ENCODE data around the gene TEP1. TPM values are rescaled to one million over a fixed set of nuclear protein-coding genes. Genes with fewer than 3 reads are reported as not detected.

The TEP1 gene
- total and polyA plus RNA-seq, 2 donors (not counting 1 experiment from before 2014, with no cell fraction given) = 10.5 to 21.6 TPM

DNA sequence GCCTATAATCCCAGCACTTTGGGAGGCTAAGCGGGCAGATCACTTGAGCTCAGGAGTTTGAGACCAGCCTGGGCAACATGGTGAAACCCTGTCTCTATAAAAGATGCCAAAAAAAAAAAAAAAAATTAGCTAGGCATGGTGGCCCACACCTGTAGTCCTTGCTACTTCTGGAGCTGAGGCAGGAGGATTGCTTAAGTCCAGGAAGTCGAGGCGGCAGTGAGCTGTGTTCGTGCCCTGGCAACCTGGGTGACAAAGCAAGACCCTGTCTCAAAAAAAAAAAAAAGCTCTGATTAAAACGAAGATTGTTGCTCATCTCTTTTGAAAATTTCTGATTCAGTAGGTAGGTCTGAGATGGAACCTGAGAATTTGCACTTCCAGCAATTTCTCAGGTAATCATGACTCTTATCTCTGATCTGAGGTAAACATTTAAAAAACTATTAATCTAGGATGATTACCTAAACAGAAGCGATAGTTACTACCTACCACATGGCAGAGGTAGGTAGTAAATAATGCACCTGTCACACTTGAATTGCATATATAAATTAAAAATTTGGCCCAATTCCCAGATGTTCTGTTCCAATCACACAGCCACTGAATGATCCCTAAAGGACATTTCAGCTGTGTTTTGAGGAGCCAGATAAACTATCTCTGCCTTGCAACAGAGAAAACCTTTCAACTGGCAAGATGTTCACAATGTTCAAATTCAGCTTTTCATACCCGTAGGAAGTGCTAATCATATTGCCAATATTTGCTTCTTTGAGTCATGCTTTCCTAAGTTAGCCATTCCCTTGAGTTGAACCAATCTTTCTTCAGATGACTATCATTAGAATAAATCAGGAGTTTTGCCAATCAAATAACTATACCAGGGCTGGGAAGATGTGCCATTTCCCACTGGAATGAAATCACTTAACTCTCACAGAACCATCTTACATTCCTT is 4.2 kb upstream of the TEP1 start:
- Histone ChIP-seq H3K27ac (ENCODE audit: insufficient read depth, low read length) (no peak overlapping the region), H2AFZ (ENCODE audit: low read length) (no peak overlapping the region), H3K27me3 (ENCODE audit: control insufficient read depth, insufficient read depth, low read length) (no peaks in the 10 kb centered on the region), H3K79me2 (ENCODE audit: control insufficient read depth, insufficient read depth, low read length) (no peaks in the 10 kb centered on the region), H4K20me1 (ENCODE audit: control insufficient read depth, extremely low read depth, insufficient read depth, low read length) (no peaks in the 10 kb centered on the region), H3K9me3 (ENCODE audit: control insufficient read depth, insufficient read depth, low read depth, low read length) (no peaks in the 10 kb centered on the region), H3K4me1 (ENCODE audit: control insufficient read depth, extremely low read depth, insufficient read depth, low read length) (no peaks in the 10 kb centered on the region), H3K36me3 (ENCODE audit: control insufficient read depth, insufficient read depth, low read length) (no peaks in the 10 kb centered on the region), H3K4me3 (replicated peaks in 1 of 4; ENCODE audit: control extremely low read depth in 1 of 4, insufficient read depth in 1 of 4, low read depth in 3 of 4, low read length in 4 of 4) (no peak overlapping the region), H3K9ac (ENCODE audit: insufficient read depth, low read length) (no peak overlapping the region), H3K4me2 (ENCODE audit: extremely low read depth, insufficient read depth, low read length) (no peak overlapping the region)
- no peak for DNase-seq (ENCODE audit: low read depth in 2 of 2)
- TF ChIP-seq, protein P1, sequence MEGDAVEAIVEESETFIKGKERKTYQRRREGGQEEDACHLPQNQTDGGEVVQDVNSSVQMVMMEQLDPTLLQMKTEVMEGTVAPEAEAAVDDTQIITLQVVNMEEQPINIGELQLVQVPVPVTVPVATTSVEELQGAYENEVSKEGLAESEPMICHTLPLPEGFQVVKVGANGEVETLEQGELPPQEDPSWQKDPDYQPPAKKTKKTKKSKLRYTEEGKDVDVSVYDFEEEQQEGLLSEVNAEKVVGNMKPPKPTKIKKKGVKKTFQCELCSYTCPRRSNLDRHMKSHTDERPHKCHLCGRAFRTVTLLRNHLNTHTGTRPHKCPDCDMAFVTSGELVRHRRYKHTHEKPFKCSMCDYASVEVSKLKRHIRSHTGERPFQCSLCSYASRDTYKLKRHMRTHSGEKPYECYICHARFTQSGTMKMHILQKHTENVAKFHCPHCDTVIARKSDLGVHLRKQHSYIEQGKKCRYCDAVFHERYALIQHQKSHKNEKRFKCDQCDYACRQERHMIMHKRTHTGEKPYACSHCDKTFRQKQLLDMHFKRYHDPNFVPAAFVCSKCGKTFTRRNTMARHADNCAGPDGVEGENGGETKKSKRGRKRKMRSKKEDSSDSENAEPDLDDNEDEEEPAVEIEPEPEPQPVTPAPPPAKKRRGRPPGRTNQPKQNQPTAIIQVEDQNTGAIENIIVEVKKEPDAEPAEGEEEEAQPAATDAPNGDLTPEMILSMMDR (conservative IDR thresholded peaks at IDR 0.05 in 1 of 2, IDR thresholded peaks at IDR 0.05 in 1 of 2; ENCODE audit: low read depth in 1 of 2, low read length in 2 of 2) = no peak
- TF ChIP-seq EZH2 (IDR thresholded peaks at IDR 0.05; ENCODE audit: low read length, missing control alignments) = no peak

DNA sequence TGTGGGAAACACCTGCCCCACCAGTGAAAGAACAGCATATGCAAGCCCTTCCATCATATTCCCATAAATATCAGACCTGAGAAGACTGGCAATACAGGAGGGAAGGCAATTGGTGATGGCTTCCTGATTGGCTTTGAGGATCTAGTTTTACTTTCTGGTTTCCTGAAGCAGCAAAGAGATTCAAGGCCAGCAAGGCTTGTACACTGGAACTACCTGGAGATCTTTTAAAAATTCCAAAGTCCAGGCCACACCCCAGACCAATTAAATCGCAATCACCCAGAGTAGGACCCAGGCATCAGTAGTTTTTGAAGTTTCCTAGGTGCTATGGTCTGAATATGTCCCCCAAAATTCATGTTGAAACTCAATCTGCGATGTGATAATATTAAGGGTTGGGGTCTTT is 2.9 kb upstream of the TEP1 start:
- Histone ChIP-seq H3K79me2 (ENCODE audit: control insufficient read depth, insufficient read depth, low read length) (peaks cover 5% of the 10 kb centered on the region), H3K9ac (ENCODE audit: insufficient read depth, low read length) (no peak overlapping the region), H3K4me2 (ENCODE audit: extremely low read depth, insufficient read depth, low read length) (no peak overlapping the region), H3K27me3 (ENCODE audit: control insufficient read depth, insufficient read depth, low read length) (no peaks in the 10 kb centered on the region), H3K4me1 (ENCODE audit: control insufficient read depth, extremely low read depth, insufficient read depth, low read length) (no peaks in the 10 kb centered on the region), H3K9me3 (ENCODE audit: control insufficient read depth, insufficient read depth, low read depth, low read length) (no peaks in the 10 kb centered on the region), H4K20me1 (ENCODE audit: control insufficient read depth, extremely low read depth, insufficient read depth, low read length) (no peaks in the 10 kb centered on the region), H3K4me3 (replicated peaks in 1 of 4; ENCODE audit: control extremely low read depth in 1 of 4, insufficient read depth in 1 of 4, low read depth in 3 of 4, low read length in 4 of 4) (no peak overlapping the region), H3K27ac (ENCODE audit: insufficient read depth, low read length) (no peak overlapping the region), H3K36me3 (ENCODE audit: control insufficient read depth, insufficient read depth, low read length) (no peaks in the 10 kb centered on the region), H2AFZ (ENCODE audit: low read length) (peak overlapping the region; percentile 22)
- DNase-seq (ENCODE audit: low read depth in 2 of 2) = no peak
- no peak for TF ChIP-seq EZH2 (IDR thresholded peaks at IDR 0.05; ENCODE audit: low read length, missing control alignments)
- TF ChIP-seq, protein P1 (conservative IDR thresholded peaks at IDR 0.05 in 1 of 2, IDR thresholded peaks at IDR 0.05 in 1 of 2; ENCODE audit: low read depth in 1 of 2, low read length in 2 of 2) = no peak

DNA sequence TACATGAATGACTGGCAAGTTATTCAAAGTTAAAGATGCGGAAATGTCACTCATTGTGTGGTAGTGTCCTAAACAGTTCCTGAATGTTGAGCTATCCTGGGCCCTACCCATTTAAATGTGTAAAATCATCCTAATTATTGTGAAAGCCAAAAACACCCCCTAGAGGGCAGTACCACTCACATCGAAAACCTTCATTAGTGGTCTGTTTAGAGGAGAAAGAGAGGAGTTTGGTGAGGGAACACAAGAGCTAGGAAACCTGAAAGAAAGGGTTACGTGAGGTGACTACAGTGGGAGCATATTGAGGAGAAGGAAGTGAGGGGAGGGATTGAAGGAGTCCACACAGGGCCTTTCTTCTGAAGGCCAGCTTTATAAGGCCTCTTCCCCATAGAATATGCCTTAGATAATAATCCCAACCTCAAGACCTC is 2.5 kb upstream of the TEP1 start:
- TF ChIP-seq, protein P1 (conservative IDR thresholded peaks at IDR 0.05 in 1 of 2, IDR thresholded peaks at IDR 0.05 in 1 of 2; ENCODE audit: low read depth in 1 of 2, low read length in 2 of 2) = peak; percentile 60 to 74
- TF ChIP-seq EZH2 (IDR thresholded peaks at IDR 0.05; ENCODE audit: low read length, missing control alignments) = no peak
- Histone ChIP-seq H3K27me3 (ENCODE audit: control insufficient read depth, insufficient read depth, low read length) (no peaks in the 10 kb centered on the region), H2AFZ (ENCODE audit: low read length) (peak overlapping the region; percentile 22), H3K27ac (ENCODE audit: insufficient read depth, low read length) (no peak overlapping the region), H3K36me3 (ENCODE audit: control insufficient read depth, insufficient read depth, low read length) (no peaks in the 10 kb centered on the region), H4K20me1 (ENCODE audit: control insufficient read depth, extremely low read depth, insufficient read depth, low read length) (no peaks in the 10 kb centered on the region), H3K4me1 (ENCODE audit: control insufficient read depth, extremely low read depth, insufficient read depth, low read length) (no peaks in the 10 kb centered on the region), H3K79me2 (ENCODE audit: control insufficient read depth, insufficient read depth, low read length) (peaks cover 8% of the 10 kb centered on the region), H3K4me3 (replicated peaks in 1 of 4; ENCODE audit: control extremely low read depth in 1 of 4, insufficient read depth in 1 of 4, low read depth in 3 of 4, low read length in 4 of 4) (no peak overlapping the region), H3K9me3 (ENCODE audit: control insufficient read depth, insufficient read depth, low read depth, low read length) (no peaks in the 10 kb centered on the region), H3K9ac (ENCODE audit: insufficient read depth, low read length) (no peak overlapping the region), H3K4me2 (ENCODE audit: extremely low read depth, insufficient read depth, low read length) (no peak overlapping the region)
- peak; percentile 41 to 62 for DNase-seq (ENCODE audit: low read depth in 2 of 2)
